HG03139 (cell line): Measurements from ENCODE around the gene SLC25A21.
"Not testable (repeated sequence)": the region's sequence is repeated elsewhere in the genome, so short reads cannot be mapped to it uniquely, and the experiment has no call there.

Experiments
- ATAC-seq: cut with Tn5 transposase; IDR thresholded peaks from one replicate; pipeline ENCODE4 v1.9.1; 2021; ENCODE audit not compliant: unreplicated experiment

Gene SLC25A21

DNA sequence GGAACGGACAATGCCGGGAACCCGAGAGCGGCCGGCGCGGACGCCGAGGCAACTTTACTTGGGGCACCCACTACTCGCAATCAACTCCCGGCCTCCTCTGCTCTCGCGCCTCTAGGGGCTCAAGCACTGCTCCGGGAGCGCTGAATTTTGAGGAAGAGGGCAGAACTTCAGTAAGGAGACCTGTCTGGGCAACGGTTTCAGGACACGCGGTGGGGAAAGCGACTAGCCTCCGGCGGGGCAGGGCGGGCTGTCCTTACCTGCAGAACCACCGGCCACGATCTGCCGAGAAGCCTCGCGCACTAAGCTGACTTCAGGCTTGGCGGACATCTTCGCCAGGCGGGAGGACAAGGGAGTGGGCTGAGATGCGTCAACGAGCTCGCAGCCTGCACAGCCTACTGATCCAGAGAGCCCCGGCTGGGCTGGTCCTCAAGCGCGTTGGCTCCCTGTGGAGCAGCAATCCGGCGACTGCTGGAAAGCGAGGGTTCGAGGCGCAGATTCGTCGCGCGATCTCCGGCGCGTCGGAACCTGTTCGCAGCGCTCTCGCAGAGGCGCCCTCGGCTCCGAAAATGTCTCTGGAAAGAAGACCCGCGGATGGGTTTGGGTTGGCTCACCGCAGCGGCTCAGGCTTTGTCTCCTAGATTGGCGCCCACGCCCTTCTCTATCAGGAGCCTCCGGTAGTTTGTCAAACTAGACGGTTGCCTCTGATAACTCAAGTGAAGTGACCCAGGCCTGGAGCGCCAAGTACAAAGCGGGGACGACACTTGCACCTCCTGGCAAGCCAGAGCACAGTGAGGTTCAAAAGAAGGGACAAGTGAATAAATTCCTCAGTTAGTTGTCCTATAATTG lies at the start of gene SLC25A21:
Gene SLC25A21 (minus strand): TSS at position 583 of the 846 bp plus-strand sequence.
- no peak for ATAC-seq

GRCh38 chr14:37221073-37221472 lies 48.7 kb upstream of the SLC25A21 start:
- no peak for ATAC-seq

GRCh38 chr14:37215345-37215744 lies 42.9 kb upstream of the SLC25A21 start:
- no peak for ATAC-seq

DNA sequence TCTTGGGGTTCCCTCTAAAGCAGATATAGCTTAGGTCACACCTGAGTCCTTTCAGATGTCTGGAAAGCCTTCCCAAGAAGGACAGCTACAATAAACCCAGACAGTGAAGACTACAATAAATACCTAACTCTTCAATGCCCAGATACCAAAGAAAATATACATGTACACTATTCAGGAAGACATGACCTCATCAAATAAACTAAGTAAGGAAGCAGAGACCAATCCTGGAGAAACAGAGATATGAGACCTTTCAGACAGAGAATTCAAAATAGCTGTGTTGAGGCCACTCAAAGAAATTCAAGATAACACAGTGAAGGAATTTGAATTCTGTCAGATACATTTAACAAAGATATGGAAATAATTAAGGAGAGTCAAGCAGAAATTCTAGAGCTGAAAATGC lies 40.6 kb upstream of the SLC25A21 start:
- no peak for ATAC-seq

DNA sequence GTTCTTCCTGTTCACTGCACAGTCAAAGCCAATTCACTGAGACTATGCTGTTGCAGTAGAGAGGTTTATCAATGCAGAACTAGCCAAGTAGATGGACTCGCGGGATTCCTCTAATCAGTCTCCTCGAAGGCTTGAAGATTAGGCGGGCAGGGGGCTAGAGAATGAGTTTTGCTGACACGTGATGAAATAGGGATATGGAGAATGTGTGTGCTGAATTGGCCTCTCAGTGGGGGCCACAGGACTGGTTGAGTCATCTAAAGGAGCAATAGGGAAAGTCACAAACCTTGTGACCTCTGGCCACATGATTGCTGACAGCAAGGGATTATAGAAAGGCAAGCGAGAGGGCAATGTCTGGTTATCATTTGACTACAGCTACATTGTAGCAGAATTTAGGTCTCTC lies 38.0 kb upstream of the SLC25A21 start:
- ATAC-seq: no peak

DNA sequence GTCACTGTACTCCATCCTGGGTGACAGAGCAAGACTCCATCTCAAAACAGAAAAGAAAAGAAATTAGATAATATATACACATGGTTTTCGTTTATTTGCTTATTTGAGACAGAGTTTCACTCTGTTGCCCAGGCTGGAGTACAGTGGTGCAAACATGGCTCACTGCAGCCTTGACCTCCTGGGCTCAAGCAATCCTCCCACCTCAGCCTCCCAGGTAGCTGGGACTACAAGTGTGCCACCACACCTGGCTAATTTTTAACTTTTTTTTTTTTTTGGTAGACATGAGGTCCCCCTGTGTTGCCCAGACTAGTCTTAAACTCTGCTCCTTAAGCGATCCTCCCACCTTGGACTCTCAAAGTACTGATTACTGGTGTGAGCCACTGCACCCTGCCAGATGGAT lies 37.2 kb upstream of the SLC25A21 start:
- not testable (repeated sequence) for ATAC-seq

DNA sequence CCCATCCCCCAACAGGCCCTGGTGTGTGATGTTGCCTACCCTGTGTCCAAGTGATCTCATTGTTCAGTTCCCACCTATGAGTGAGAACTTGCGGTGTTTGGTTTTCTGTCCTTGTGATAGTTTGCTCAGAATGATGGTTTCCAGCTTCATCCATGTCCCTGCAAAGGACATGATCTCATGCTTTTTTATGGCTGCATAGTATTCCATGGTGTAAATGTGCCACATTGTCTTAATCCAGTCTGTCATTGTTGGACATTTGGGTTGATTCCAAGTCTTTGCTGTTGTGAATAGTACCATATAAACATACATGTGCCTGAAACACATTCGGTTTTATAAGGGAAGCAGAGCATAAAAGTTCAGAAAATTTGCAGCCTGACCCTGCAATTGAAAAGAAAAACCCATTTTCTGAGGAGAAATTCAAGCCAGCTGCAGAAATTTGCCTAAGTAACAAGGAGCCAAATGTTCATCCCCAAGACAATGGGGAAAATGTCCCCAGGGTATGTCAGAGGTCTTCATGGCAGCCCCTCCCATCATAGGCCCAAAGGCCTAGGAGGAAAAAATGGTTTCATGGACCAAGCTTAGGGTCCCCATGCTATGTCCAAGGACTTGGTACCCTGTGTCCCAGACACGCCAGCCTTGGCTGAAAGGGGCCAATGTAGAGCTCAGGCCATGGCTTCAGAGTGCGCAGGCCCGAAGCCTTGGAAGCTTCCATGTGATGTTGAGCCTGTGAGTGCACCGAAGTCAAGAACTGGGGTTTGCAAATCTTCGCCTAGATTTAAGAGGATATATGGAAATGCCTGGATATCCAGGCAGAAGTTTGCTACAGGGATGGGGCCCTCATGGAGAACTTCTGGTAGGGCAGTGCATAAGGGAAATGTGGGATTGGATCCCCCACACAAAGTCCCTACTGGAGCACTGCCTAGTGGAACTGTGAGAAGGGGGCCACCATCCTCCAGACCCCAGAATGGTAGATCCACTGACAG lies 33.5 kb upstream of the SLC25A21 start:
- ATAC-seq: not testable (repeated sequence)

DNA sequence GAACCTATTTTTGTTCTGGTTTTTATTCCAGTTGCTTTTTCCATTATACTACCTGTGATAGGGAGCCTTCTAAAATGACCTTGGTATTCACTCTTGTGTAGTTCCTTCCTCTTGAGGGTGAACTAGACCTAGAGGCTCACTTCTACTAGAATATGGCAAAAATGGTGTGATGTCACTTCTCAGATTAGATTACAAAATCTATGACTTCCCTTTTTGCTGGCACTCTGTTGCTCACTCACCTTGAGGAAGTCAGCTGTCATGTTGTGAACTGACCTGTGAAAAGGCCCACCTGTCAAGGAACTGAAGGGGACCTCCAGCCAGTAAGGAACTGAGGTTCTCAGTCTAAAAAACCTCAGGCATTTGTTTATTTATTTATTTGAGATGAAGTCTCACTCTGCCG lies 31.0 kb upstream of the SLC25A21 start:
- no peak for ATAC-seq

- no peak for ATAC-seq
Measured at GRCh38 chr14:37202812-37203211, 30.4 kb upstream of the SLC25A21 start.

DNA sequence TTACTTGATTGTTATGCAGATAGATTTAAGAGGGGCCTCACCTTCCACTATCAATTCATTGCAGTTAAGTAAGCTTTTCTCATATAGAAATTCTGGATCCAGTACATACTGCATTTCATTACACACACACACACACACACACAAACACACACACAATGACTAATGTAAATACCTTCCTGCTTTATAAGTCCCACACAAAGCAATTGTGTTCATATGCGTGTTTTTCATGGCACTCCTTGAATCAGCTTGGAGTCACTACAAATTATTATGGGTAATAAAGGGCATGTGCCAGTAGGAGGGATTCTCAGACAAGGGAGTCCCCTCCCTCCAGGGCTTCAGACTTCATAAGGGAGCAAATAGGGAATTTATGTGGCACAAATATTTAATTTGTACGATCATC lies 29.9 kb upstream of the SLC25A21 start:
- ATAC-seq: no peak

- ATAC-seq: no peak
Measured at GRCh38 chr14:37201724-37202123, 29.3 kb upstream of the SLC25A21 start.

DNA sequence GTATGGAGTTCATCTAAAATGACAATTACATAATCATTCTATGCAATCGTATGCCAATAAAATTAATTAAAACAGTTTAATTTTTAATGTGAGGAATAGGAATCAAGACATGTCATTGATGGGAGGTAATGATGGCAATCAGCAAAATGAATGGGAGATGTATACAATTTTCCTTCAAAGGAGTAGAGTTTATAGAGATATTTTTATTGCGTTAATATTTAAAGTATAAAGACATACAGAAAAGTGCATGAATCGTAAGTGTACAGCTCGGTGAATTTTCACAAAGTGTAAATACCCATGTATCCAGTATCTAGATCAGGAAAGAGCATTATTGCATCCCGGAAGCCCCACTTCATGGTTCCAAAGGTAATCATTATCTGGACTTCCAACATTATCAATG lies 26.5 kb upstream of the SLC25A21 start:
- no peak for ATAC-seq

DNA sequence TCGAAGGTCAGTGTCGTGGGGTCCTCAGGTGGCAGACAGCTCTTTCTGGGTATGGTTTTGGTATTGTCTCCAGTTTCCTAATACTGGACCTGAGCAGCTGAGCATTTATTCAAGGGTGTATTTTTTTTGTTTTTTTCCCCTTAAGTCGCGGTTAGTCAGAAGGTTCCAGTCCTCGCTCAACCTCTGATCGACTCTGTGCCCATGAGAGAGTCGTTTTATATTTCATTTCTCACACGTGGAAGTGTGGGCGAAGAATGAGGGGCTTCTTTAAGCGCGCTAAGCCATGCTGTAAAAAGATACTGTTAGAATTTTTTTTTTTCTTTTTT lies 25.8 kb upstream of the SLC25A21 start:
- ATAC-seq: no peak

DNA sequence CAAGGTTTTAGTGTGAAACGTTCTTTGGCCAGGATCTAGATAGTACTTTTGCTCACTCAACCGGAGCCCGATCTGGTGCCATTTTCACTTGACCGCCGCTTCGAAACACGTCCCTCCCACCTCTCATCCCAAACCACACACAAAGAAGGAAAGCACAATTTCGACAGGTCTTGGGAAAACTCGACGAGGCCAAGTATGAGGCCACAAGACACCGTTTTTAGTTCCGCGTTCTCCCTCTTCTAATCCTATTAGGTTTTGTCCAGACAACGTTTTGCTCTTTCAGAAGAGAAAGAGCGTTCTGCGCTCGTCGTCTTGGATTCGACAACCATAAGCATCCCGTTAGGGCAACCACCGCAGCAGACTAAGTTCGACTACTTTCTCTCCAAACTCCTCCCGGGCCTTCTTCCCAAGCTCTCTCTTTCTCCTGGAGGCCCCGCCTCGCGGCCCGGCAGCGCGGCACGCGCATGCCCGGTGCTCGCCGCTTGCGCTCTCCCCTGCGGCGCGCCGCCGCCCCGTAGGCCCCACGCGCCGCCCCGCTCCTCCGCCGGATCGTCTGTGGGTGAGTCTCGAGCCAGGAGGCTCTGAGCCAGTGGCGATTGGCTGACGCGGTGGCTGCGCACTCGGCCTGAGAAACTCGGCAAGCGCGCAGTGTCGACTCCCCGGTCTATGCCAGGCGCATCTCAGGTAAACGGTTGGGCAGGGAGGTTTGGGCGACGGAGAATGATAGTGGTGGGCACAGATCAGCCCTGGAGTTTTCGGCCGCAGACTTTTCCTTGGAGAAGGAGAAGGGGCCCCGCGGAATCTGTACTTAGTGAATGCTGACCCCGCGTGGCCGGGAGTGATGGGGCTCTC lies 25.2 kb upstream of the SLC25A21 start, which contains the start of gene MIPOL1:
Gene MIPOL1 (plus strand): TSS at position 517 of the 852 bp plus-strand sequence. CDS start 49,952 bp downstream, outside the sequence.
- ATAC-seq: no peak

- no peak for ATAC-seq
Measured at GRCh38 chr14:37196604-37197420, 24.4 kb upstream of the SLC25A21 start.

DNA sequence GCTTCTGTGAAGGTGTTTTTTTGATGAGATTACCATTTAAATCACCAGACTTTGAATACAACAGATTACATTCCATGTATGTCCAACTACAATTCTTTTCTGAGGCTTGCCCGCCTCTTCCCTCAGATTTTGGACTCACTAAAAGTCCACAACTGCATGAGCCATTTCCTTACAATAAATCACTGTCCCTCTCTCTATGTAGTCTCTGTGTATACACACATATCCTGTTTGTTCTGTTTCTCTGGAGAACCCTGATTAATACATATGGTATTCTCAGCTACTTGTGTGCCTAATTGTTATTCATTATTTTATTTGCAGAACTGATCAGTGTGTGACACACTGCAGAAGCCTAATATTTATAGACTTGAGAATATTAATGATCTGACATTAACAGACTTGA lies 22.9 kb upstream of the SLC25A21 start:
- no peak for ATAC-seq

DNA sequence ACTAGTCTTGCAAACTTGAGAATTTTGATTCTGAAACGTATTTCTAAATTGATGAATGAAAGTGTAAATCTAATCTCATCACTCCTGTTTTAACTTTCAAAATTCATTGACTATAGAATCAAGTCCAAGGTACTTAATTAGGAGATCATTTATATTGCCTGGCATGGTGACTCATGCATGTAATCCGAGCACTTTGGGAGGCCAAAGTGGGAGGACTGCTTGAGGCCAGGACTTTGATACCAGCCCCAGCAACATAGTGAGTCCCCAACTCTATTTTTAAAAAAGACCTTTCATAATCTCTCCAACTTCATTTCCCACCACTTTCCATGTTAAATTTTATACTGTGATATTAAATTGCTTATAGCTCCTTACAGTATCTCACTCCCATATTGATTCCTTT lies 22.3 kb upstream of the SLC25A21 start:
- no peak for ATAC-seq

DNA sequence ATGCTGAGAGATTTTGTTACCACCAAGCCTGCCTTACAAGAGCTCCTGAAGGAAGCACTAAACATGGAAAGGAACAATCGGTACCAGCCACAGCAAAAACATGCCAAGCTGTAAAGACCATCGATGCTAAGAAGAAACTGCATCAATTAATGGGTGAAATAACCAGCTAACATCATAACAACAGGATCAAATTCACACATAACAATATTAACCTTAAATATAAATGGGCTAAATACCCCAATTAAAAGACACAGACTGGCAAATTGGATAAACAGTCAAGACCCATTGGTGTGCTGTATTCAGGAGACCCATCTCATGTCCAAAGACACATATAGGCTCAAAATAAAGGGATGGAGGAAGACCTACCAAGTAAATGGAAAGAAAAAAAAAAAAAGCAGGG lies 17.3 kb upstream of the SLC25A21 start:
- not testable (repeated sequence) for ATAC-seq

DNA sequence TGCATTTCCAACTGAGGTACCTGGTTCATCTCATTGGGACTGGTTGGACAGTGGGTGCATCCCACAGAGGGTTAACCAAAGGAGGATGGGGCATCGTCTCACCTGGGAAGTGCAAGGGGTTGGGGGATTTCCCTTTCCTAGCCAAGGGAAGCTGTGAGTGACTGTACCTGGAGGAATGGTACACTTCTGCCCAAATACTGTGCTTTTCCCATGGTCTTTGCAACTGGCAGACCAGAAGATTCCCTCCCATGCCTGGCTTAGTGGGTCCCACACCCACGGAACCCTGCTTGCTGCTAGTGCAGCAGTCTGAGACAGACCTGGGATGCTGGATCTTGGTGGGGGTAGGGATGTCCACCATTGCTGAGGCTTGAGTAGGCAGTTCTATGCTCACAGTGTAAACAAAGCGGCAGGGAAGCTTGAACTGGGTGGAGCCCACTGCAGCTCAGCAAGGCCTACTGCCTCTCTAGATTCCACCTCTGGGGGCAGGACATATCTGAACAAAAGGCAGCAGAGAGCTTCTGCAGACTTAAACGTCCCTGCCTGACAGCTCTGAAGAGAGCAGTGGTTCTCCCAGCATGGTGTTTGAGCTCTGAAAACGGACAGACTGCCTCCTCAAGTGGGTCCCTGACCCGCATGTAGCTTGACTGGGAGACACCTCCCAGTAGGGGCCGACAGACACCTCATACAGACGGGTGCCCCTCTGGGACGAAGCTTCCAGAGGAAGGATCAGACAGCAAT lies 15.6 kb upstream of the SLC25A21 start:
- ATAC-seq: not testable (repeated sequence)
